Vagina (tissue), 2 donors: ENCODE results near the gene C12orf42.

ENCODE experiments used
- POLR2AphosphoS5 ChIP-seq, 2 donors: sonication (generic); formaldehyde crosslinking; IDR thresholded peaks; one replicate each; pipeline ENCODE4 v1.9.0; 2017; ENCODE audit warnings: antibody characterized with exemption in 2 of 2, mild to moderate bottlenecking in 2 of 2, low read depth in 1 of 2; ENCODE audit not compliant: insufficient read depth in 1 of 2
- TF ChIP-seq, protein P1 (sequence below), 3 experiments: fragments of 450-650 bp in 2 of 3; fragments of 200-600 bp in 1 of 3; sonication (generic) in 1 of 3; IDR thresholded peaks; one replicate each; pipeline ENCODE4 v1.5.1; 2017 to 2019; ENCODE audit warnings: antibody characterized with exemption in 3 of 3, mild to moderate bottlenecking in 2 of 3, moderate library complexity in 2 of 3

DNA sequence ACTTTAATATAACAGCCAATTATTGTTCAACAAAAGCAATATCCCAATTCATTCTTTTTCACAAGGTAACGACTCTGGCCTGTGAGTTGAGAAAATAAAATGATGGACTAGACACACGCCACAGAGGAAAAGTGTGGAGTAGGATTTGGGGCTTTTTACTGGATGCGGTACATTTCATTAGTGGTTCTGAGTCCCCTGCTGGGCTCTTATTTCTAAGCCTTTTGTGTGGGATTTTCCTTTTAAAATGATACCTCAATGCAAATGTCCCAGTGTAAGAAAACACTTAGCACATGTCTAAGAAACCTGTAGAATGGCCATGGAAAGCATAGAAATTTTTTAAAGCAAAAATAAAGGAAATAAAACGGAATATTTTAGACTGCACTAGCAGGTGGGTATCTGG lies 73.4 kb downstream of the C12orf42 start:
- TF ChIP-seq, protein P1, sequence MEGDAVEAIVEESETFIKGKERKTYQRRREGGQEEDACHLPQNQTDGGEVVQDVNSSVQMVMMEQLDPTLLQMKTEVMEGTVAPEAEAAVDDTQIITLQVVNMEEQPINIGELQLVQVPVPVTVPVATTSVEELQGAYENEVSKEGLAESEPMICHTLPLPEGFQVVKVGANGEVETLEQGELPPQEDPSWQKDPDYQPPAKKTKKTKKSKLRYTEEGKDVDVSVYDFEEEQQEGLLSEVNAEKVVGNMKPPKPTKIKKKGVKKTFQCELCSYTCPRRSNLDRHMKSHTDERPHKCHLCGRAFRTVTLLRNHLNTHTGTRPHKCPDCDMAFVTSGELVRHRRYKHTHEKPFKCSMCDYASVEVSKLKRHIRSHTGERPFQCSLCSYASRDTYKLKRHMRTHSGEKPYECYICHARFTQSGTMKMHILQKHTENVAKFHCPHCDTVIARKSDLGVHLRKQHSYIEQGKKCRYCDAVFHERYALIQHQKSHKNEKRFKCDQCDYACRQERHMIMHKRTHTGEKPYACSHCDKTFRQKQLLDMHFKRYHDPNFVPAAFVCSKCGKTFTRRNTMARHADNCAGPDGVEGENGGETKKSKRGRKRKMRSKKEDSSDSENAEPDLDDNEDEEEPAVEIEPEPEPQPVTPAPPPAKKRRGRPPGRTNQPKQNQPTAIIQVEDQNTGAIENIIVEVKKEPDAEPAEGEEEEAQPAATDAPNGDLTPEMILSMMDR (IDR thresholded peaks at IDR 0.05) = no peak
- no peak for TF ChIP-seq POLR2AphosphoS5 (IDR thresholded peaks at IDR 0.05; ENCODE audit: insufficient read depth in 1 of 2, low read depth in 1 of 2)
